GM12878 (cell line): ENCODE results near the gene NTM. TPM values are rescaled to one million over a fixed set of nuclear protein-coding genes. Genes with fewer than 3 reads are reported as not detected.

Experiments
- ATAC-seq: fragments of 200-7000 bp; cut with Tn5 transposase; 3 replicates; pipeline ENCODE4 v1.9.1; 2020; ENCODE audit warnings: mild to moderate bottlenecking, moderate library complexity
- BruUV-seq: library from RNA; stranded (reverse); fragments of 400-500 nt; replicated peaks from 2 replicates; lab custom pipeline; 2021; lab: Mats Ljungman, UMichigan
- CTCF ChIA-PET: fragments of 300-600 bp; sonication (Branson Sonifier 250); formaldehyde crosslinking; extraction: SDS; loops from one replicate; lab custom pipeline; 2021; ENCODE audit warnings: inconsistent platforms; lab: Yijun Ruan, JAX
- POLR2A ChIA-PET: fragments of 350-600 bp; formaldehyde crosslinking; extraction: SDS; loops from one replicate; lab custom pipeline; 2021; ENCODE audit warnings: inconsistent platforms; lab: Charles Lee
- RAD21 ChIA-PET: fragments of 300-600 bp; sonication (Branson Sonifier 250); formaldehyde crosslinking; loops from one replicate; lab custom pipeline; 2023; ENCODE audit warnings: antibody characterized with exemption; ENCODE audit not compliant: unreplicated experiment; lab: Charles Lee
- SMC1A ChIA-PET: fragments of 300-600 bp; sonication (Branson Sonifier 250); formaldehyde crosslinking; loops from one replicate; lab custom pipeline; 2023; ENCODE audit not compliant: unreplicated experiment, uncharacterized antibody; lab: Charles Lee
- DNase-seq: peaks from one replicate; pipeline ENCODE4 v3.0.0-alpha.2; 2011; ENCODE audit warnings: low read depth, low spot score
- FAIRE-seq: peaks from 3 replicates; lab custom pipeline; 2011; peaks lifted over from hg19 to GRCh38; lab: Jason Lieb, UNC
- H2AFZ ChIP-seq: 2 replicates; pipeline ENCODE4 v1.6.0; 2011; ENCODE audit warnings: low read depth, low read length, control low read depth; ENCODE audit not compliant: control insufficient read depth
- H3K27ac ChIP-seq: 2 replicates; pipeline ENCODE4 v1.5.1; 2011; ENCODE audit warnings: control low read depth; ENCODE audit not compliant: control insufficient read depth, insufficient read depth
- H3K27me3 ChIP-seq, 2 experiments: replicated peaks in 1 of 2; 2 replicates each; pipeline versions ENCODE4 v1.6.0 to v1.6.1; 2011; ENCODE audit warnings: low read length in 1 of 2; ENCODE audit not compliant: control insufficient read depth in 2 of 2, insufficient read depth in 2 of 2
- H3K36me3 ChIP-seq, 2 experiments: 2 replicates each; pipeline ENCODE4 v1.5.1; 2011; ENCODE audit warnings: low read length in 1 of 2; ENCODE audit not compliant: control insufficient read depth in 2 of 2, insufficient read depth in 2 of 2
- H3K4me1 ChIP-seq: 2 replicates; pipeline ENCODE4 v1.6.1; 2011; ENCODE audit warnings: mild to moderate bottlenecking, low read length, moderate library complexity, mixed read lengths; ENCODE audit not compliant: control insufficient read depth, insufficient read depth
- H3K4me2 ChIP-seq: 2 replicates; pipeline ENCODE4 v1.6.0; 2011; ENCODE audit warnings: control low read depth; ENCODE audit not compliant: control insufficient read depth, insufficient read depth
- H3K4me3 ChIP-seq: fragments of 200-600 bp; sonication (generic); 2 replicates; pipeline ENCODE4 v1.5.1; 2016
- H3K79me2 ChIP-seq: 2 replicates; pipeline ENCODE4 v1.6.0; 2011; ENCODE audit warnings: low read length; ENCODE audit not compliant: control insufficient read depth, insufficient read depth
- H3K9ac ChIP-seq: 2 replicates; pipeline ENCODE4 v1.8.0; 2011; ENCODE audit warnings: low read length, control low read depth, mixed read lengths; ENCODE audit not compliant: control insufficient read depth, insufficient read depth
- H3K9me3 ChIP-seq: replicated peaks from 3 replicates; pipeline ENCODE4 v1.5.1; 2011; ENCODE audit warnings: mild to moderate bottlenecking, low read length; ENCODE audit not compliant: control insufficient read depth, insufficient read depth
- H4K20me1 ChIP-seq: 2 replicates; pipeline ENCODE4 v1.6.0; 2011; ENCODE audit not compliant: control insufficient read depth, insufficient read depth
- BHLHE40 ChIP-seq, 2 experiments: fragments of 450-650 bp in 1 of 2; IDR thresholded peaks; 2 replicates each; pipeline ENCODE4 v1.6.1; 2011 to 2017; ENCODE audit warnings: low read depth in 2 of 2, borderline replicate concordance in 1 of 2, improper control_type of control experiment in 1 of 2, low read length in 1 of 2, mild to moderate bottlenecking in 1 of 2
- ESRRA ChIP-seq: IDR thresholded peaks from 2 replicates; pipeline ENCODE4 v1.6.1; 2012; ENCODE audit warnings: mild to moderate bottlenecking, low read length, improper control_type of control experiment
- HCFC1 ChIP-seq: fragments of 150-350 bp; IDR thresholded peaks from 2 replicates; pipeline ENCODE4 v1.6.1; 2014; ENCODE audit warnings: low read length
- LARP7 ChIP-seq: fragments of 450-650 bp; IDR thresholded peaks from 2 replicates; pipeline ENCODE4 v1.6.1; 2017; ENCODE audit warnings: mild to moderate bottlenecking
- SIN3A ChIP-seq: IDR thresholded peaks from 2 replicates; pipeline ENCODE4 v1.6.1; 2012; ENCODE audit warnings: low read depth, low read length, improper control_type of control experiment
- TAF1 ChIP-seq: IDR thresholded peaks from 2 replicates; pipeline ENCODE4 v1.6.1; 2011; ENCODE audit warnings: mild to moderate bottlenecking, low read depth, low read length, borderline replicate concordance
- ZNF207 ChIP-seq: fragments of 450-650 bp; IDR thresholded peaks from 2 replicates; pipeline ENCODE4 v1.6.1; 2014; ENCODE audit warnings: antibody characterized with exemption, mild to moderate bottlenecking, borderline replicate concordance
- WGBS: methylation state at CpG from one replicate; pipeline ENCODE4 v1.1.6; 2016; ENCODE audit warnings: low lambda C conversion rate; ENCODE audit not compliant: insufficient replicate concordance, insufficient coverage; ENCODE audit errors: missing lambda C conversion rate; 5-methylcytosine and 5-hydroxymethylcytosine counted together
- in situ Hi-C: fragments of 300-500 bp; cut with MboI; formaldehyde crosslinking; loops from 9 replicates; pipeline ENCODE4 v1.14.3; 2018; ENCODE audit warnings: mixed read lengths
- intact Hi-C: fragments of 100-400 bp; cut with micrococcal nuclease; formaldehyde crosslinking; loops from one replicate; pipeline ENCODE4 v1.14.2; 2022; ENCODE audit not compliant: unreplicated experiment
- polyA plus RNA-seq, 11 experiments: library from polyadenylated mRNA; depleted of rRNA in 4 of 11; unstranded in 6 of 11; stranded (reverse) in 5 of 11; fragments of >200 nt; fragmentation: Nextera tagmentation in 4 of 11; fragmentation: Illumina TruSeq in 1 of 11; extraction: Ambion mirVana in 4 of 11; extraction: Trizol in 1 of 11; gene quantifications; 1 replicate in 1 of 11; 2 replicates in 10 of 11; pipeline versions ENCODE4 v1.2.1 to v1.2.3, GENCODE V29; 2011 to 2016; ENCODE audit warnings: inconsistent platforms in 2 of 11, missing spikeins in 2 of 11, low read depth in 1 of 11
- total RNA-seq, 4 experiments: library from RNA; depleted of rRNA in 3 of 4; stranded (reverse); fragments of >200 nt in 3 of 4; fragmentation: Illumina TruSeq in 1 of 4; extraction: Trizol in 1 of 4; gene quantifications; 2 replicates each; pipeline versions ENCODE4 v1.2.1 to v1.2.3, GENCODE V29; 2013 to 2021
- TF ChIP-seq, protein P1 (sequence below): IDR thresholded peaks from 2 replicates; pipeline ENCODE4 v1.6.1; 2011; ENCODE audit warnings: mild to moderate bottlenecking, low read depth, low read length, moderate library complexity; ENCODE audit not compliant: insufficient replicate concordance
- TF ChIP-seq, protein P2 (sequence below): fragments of 450-650 bp; IDR thresholded peaks from 2 replicates; pipeline ENCODE4 v1.6.1; 2017; ENCODE audit warnings: mild to moderate bottlenecking, moderate library complexity
- TF ChIP-seq, protein P3 (sequence below): IDR thresholded peaks from 2 replicates; pipeline ENCODE4 v1.6.1; 2011; ENCODE audit warnings: low read depth, mild to moderate bottlenecking, low read length, moderate library complexity, borderline replicate concordance; ENCODE audit errors: extremely low read depth
- TF ChIP-seq, protein P4 (sequence below): fragments of 450-650 bp; formaldehyde crosslinking; IDR thresholded peaks from 2 replicates; pipeline ENCODE4 v1.4.0; 2022; ENCODE audit warnings: mild to moderate bottlenecking, moderate library complexity

The NTM gene
- total and polyA plus RNA-seq, 10 of the 15 experiments (the other 5 are each of a cell fraction or from before 2014, with no cell fraction given) = not detected

DNA sequence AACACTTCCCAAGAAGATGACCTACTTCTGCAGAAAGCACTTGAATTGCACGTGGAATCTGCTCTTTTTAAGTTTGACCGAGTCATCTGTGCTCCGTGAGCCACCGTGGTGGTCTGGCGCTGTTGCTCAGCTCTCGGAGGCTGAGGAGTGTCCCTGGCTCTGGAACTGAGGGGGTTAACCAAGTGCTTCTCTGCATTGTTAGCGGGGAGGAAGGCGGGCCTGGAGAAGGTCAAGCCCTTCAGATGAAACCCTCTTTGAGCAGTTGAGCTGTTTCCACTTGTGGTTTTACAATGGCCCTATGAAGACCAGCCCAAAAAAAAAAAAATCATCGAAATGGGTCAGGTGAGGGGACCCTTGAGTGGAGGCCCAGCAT lies 286.4 kb downstream of the NTM start (continued):
- TF ChIP-seq, protein P1, sequence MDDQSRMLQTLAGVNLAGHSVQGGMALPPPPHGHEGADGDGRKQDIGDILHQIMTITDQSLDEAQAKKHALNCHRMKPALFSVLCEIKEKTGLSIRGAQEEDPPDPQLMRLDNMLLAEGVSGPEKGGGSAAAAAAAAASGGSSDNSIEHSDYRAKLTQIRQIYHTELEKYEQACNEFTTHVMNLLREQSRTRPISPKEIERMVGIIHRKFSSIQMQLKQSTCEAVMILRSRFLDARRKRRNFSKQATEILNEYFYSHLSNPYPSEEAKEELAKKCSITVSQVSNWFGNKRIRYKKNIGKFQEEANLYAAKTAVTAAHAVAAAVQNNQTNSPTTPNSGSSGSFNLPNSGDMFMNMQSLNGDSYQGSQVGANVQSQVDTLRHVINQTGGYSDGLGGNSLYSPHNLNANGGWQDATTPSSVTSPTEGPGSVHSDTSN = no peak
- no peak for TF ChIP-seq LARP7
- no peak for TF ChIP-seq ZNF207
- TF ChIP-seq, protein P2, sequence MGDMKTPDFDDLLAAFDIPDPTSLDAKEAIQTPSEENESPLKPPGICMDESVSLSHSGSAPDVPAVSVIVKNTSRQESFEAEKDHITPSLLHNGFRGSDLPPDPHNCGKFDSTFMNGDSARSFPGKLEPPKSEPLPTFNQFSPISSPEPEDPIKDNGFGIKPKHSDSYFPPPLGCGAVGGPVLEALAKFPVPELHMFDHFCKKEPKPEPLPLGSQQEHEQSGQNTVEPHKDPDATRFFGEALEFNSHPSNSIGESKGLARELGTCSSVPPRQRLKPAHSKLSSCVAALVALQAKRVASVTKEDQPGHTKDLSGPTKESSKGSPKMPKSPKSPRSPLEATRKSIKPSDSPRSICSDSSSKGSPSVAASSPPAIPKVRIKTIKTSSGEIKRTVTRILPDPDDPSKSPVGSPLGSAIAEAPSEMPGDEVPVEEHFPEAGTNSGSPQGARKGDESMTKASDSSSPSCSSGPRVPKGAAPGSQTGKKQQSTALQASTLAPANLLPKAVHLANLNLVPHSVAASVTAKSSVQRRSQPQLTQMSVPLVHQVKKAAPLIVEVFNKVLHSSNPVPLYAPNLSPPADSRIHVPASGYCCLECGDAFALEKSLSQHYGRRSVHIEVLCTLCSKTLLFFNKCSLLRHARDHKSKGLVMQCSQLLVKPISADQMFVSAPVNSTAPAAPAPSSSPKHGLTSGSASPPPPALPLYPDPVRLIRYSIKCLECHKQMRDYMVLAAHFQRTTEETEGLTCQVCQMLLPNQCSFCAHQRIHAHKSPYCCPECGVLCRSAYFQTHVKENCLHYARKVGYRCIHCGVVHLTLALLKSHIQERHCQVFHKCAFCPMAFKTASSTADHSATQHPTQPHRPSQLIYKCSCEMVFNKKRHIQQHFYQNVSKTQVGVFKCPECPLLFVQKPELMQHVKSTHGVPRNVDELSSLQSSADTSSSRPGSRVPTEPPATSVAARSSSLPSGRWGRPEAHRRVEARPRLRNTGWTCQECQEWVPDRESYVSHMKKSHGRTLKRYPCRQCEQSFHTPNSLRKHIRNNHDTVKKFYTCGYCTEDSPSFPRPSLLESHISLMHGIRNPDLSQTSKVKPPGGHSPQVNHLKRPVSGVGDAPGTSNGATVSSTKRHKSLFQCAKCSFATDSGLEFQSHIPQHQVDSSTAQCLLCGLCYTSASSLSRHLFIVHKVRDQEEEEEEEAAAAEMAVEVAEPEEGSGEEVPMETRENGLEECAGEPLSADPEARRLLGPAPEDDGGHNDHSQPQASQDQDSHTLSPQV = no peak
- TF ChIP-seq, all 136 proteins: peak for 0

DNA sequence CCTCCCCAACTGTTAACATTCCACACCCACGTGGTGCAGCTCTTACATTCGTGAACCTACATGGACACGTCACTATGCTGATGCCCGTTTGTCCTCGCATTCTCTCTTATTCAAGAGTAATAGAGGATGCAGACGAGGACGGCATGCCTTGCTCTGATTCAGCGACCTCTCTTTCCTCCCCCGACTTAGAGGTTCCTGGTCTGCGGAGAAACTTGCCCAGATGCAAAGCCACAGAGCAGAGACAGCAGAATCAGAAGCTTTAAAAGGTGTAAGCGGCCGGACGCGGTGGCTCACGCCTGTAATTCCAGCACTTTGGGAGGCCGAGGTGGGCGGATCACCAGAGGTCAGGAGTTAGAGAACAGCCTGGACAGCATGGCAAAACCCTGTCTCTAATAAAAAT lies 288.0 kb downstream of the NTM start:
- ChIA-PET SMC1A (no interaction called here), RAD21 (no interaction called here), CTCF (interaction anchor here (1.9 to 2.3 kb wide), 2 partner anchors 10 to 16 kb away, joined by 5 to 8 read pairs; no protein-coding TSS in a partner anchor), POLR2A (no interaction called here)
- H3K9me3 ChIP-seq = no peaks in the 10 kb centered on the region
- H3K4me1 ChIP-seq = peaks cover 10% of the 10 kb centered on the region; the same call in 1 of the 2 replicates
- BruUV-seq = no TSS peak
- H3K4me3 ChIP-seq = no peak overlapping the region
- ATAC-seq (no peak), DNase-seq (no peak), FAIRE-seq (no peak)
- H3K27me3 ChIP-seq = peaks cover 0 to 5% of the 10 kb centered on the region in 2 experiments; a peak in 2 of 4 replicates
- H3K36me3 ChIP-seq = no peaks in the 10 kb centered on the region
- intact Hi-C loops = no loop called here
- H2AFZ ChIP-seq = no peak overlapping the region
- 56% methylated on average over 17 of the region's 17 CpGs for WGBS
- H3K4me2 ChIP-seq = no peak overlapping the region
- H3K79me2 ChIP-seq = no peaks in the 10 kb centered on the region
- in situ Hi-C loops = no loop called here
- H3K27ac ChIP-seq = no peak overlapping the region
- no peak overlapping the region for H3K9ac ChIP-seq
- H4K20me1 ChIP-seq = no peaks in the 10 kb centered on the region
- TF ChIP-seq TAF1 = no peak
- TF ChIP-seq, protein P3, sequence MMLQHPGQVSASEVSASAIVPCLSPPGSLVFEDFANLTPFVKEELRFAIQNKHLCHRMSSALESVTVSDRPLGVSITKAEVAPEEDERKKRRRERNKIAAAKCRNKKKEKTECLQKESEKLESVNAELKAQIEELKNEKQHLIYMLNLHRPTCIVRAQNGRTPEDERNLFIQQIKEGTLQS = no peak
- TF ChIP-seq ESRRA = no peak
- TF ChIP-seq HCFC1 = no peak
- no peak for TF ChIP-seq BHLHE40 (IDR thresholded peaks at IDR 0.05; ENCODE audit: borderline replicate concordance in 1 of 2, low read depth in 2 of 2, low read length in 1 of 2)
- TF ChIP-seq SIN3A = no peak
- TF ChIP-seq, protein P4, sequence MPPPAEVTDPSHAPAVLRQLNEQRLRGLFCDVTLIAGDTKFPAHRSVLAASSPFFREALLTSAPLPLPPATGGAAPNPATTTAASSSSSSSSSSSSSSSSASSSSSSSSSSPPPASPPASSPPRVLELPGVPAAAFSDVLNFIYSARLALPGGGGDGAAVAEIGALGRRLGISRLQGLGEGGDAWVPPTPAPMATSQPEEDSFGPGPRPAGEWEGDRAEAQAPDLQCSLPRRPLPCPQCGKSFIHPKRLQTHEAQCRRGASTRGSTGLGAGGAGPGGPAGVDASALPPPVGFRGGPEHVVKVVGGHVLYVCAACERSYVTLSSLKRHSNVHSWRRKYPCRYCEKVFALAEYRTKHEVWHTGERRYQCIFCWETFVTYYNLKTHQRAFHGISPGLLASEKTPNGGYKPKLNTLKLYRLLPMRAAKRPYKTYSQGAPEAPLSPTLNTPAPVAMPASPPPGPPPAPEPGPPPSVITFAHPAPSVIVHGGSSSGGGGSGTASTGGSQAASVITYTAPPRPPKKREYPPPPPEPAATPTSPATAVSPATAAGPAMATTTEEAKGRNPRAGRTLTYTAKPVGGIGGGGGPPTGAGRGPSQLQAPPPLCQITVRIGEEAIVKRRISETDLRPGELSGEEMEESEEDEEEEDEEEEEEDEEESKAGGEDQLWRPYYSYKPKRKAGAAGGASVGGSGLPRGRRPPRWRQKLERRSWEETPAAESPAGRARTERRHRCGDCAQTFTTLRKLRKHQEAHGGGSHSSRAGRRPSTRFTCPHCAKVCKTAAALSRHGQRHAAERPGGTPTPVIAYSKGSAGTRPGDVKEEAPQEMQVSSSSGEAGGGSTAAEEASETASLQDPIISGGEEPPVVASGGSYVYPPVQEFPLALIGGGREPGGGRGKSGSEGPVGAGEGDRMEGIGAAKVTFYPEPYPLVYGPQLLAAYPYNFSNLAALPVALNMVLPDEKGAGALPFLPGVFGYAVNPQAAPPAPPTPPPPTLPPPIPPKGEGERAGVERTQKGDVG (CRISPR knock-in tag) = no peak
